IMR-90 (cell line): Measurements from ENCODE around the gene TRPC3. TPM values are rescaled to one million over a fixed set of nuclear protein-coding genes. Genes with fewer than 3 reads are reported as not detected.

ENCODE experiments used
- ATAC-seq: fragments of 200-7000 bp; cut with Tn5 transposase; 2 replicates; pipeline ENCODE4 v1.9.1; 2020; ENCODE audit warnings: low read depth, mild to moderate bottlenecking, moderate library complexity
- BruUV-seq: library from RNA; stranded (reverse); fragments of 400-500 nt; replicated peaks from 2 replicates; lab custom pipeline; 2021; lab: Mats Ljungman, UMichigan
- CTCF ChIA-PET: fragments of 300-600 bp; formaldehyde crosslinking; extraction: SDS; loops from one replicate; lab custom pipeline; 2021; ENCODE audit warnings: antibody characterized with exemption; lab: Yijun Ruan, JAX
- POLR2A ChIA-PET: fragments of 300-600 bp; sonication (Branson Sonifier 250); formaldehyde crosslinking; loops from one replicate; lab custom pipeline; 2022; ENCODE audit warnings: antibody characterized with exemption; ENCODE audit not compliant: unreplicated experiment; lab: Charles Lee
- DNase-seq: peaks from one replicate; pipeline ENCODE4 v3.0.0; 2013
- H2AFZ ChIP-seq: replicated peaks from 2 replicates; pipeline ENCODE3; 2013; ENCODE audit warnings: low read length, mild to moderate bottlenecking; ENCODE audit not compliant: poor library complexity
- H2AK5ac ChIP-seq: 2 replicates; pipeline ENCODE4 v1.6.1; 2013; ENCODE audit warnings: low read depth, low read length, inconsistent platforms
- H2AK9ac ChIP-seq: replicated peaks from 2 replicates; pipeline ENCODE3; 2013; ENCODE audit warnings: mild to moderate bottlenecking, low read depth, low read length, moderate library complexity; ENCODE audit not compliant: poor library complexity
- H2BK120ac ChIP-seq: 2 replicates; pipeline ENCODE4 v1.6.1; 2013; ENCODE audit warnings: low read depth, low read length, inconsistent platforms
- H2BK15ac ChIP-seq: 3 replicates; pipeline ENCODE4 v1.6.1; 2013; ENCODE audit warnings: low read depth, low read length, inconsistent platforms
- H2BK20ac ChIP-seq: 2 replicates; pipeline ENCODE4 v1.6.1; 2013; ENCODE audit warnings: low read depth, mild to moderate bottlenecking, inconsistent platforms, low read length, moderate library complexity
- H2BK5ac ChIP-seq: 2 replicates; pipeline ENCODE4 v1.6.1; 2013; ENCODE audit warnings: mild to moderate bottlenecking, low read depth, low read length, inconsistent platforms; ENCODE audit not compliant: poor library complexity, severe bottlenecking
- H3K14ac ChIP-seq: replicated peaks from 2 replicates; pipeline ENCODE4 v1.6.1; 2013; ENCODE audit warnings: low read depth, low read length, inconsistent platforms
- H3K18ac ChIP-seq: 2 replicates; pipeline ENCODE4 v1.6.1; 2013; ENCODE audit warnings: low read depth, low read length, control low read depth
- H3K23ac ChIP-seq: 2 replicates; pipeline ENCODE4 v1.6.1; 2013; ENCODE audit warnings: low read depth, low read length, inconsistent platforms
- H3K27ac ChIP-seq: 2 replicates; pipeline ENCODE4 v1.5.1; 2013; ENCODE audit warnings: mild to moderate bottlenecking, control low read depth, low read length; ENCODE audit not compliant: insufficient read depth
- H3K27me3 ChIP-seq: 2 replicates; pipeline ENCODE4 v1.6.1; 2013; ENCODE audit warnings: low read length; ENCODE audit not compliant: control insufficient read depth, insufficient read depth
- H3K36me3 ChIP-seq: 2 replicates; pipeline ENCODE4 v1.6.1; 2013; ENCODE audit warnings: low read length, mixed read lengths; ENCODE audit not compliant: control insufficient read depth, insufficient read depth
- H3K4ac ChIP-seq: 2 replicates; pipeline ENCODE4 v1.6.1; 2013; ENCODE audit warnings: low read depth, low read length, inconsistent platforms
- H3K4me1 ChIP-seq: 2 replicates; pipeline ENCODE4 v1.6.1; 2013; ENCODE audit warnings: low read length, mixed read lengths; ENCODE audit not compliant: control insufficient read depth, insufficient read depth
- H3K4me2 ChIP-seq: 2 replicates; pipeline ENCODE4 v1.6.1; 2013; ENCODE audit warnings: low read depth, mild to moderate bottlenecking, control low read depth, low read length, moderate library complexity
- H3K4me3 ChIP-seq: 2 replicates; pipeline ENCODE4 v1.5.1; 2013; ENCODE audit warnings: low read depth, mild to moderate bottlenecking, control low read depth, low read length, moderate library complexity; ENCODE audit not compliant: insufficient read depth
- H3K56ac ChIP-seq: 2 replicates; pipeline ENCODE4 v1.6.1; 2013; ENCODE audit warnings: low read length, inconsistent platforms; ENCODE audit not compliant: insufficient read depth; ENCODE audit errors: extremely low read depth
- H3K79me1 ChIP-seq, 2 experiments: 2 replicates each; pipeline ENCODE4 v1.6.1; 2013; ENCODE audit warnings: low read length in 2 of 2, inconsistent platforms in 1 of 2, low read depth in 1 of 2
- H3K9ac ChIP-seq: 2 replicates; pipeline ENCODE4 v1.6.1; 2013; ENCODE audit warnings: low read depth, low read length, control low read depth
- H3K9me1 ChIP-seq: 2 replicates; pipeline ENCODE4 v1.6.1; 2013; ENCODE audit warnings: low read length, inconsistent platforms; ENCODE audit not compliant: insufficient read depth
- H3K9me3 ChIP-seq: 2 replicates; pipeline ENCODE4 v1.6.1; 2013; ENCODE audit warnings: low read length; ENCODE audit not compliant: control insufficient read depth, insufficient read depth
- H4K20me1 ChIP-seq: 2 replicates; pipeline ENCODE4 v1.6.1; 2013; ENCODE audit warnings: low read length, inconsistent platforms; ENCODE audit not compliant: insufficient read depth
- H4K5ac ChIP-seq: 2 replicates; pipeline ENCODE4 v1.6.1; 2013; ENCODE audit warnings: mild to moderate bottlenecking, low read depth, low read length, control low read depth
- H4K8ac ChIP-seq, 2 experiments: 2 replicates each; pipeline ENCODE4 v1.6.1; 2013; ENCODE audit warnings: low read depth in 2 of 2, low read length in 2 of 2, control low read depth in 1 of 2, inconsistent platforms in 1 of 2
- H4K91ac ChIP-seq: 2 replicates; pipeline ENCODE4 v1.6.1; 2013; ENCODE audit warnings: low read depth, low read length, inconsistent platforms; ENCODE audit not compliant: insufficient read depth
- BHLHE40 ChIP-seq: fragments of 150-350 bp; IDR thresholded peaks from 2 replicates; pipeline ENCODE4 v1.6.1; 2016; ENCODE audit warnings: mild to moderate bottlenecking, low read depth, low read length
- CHD1 ChIP-seq: IDR thresholded peaks from 2 replicates; pipeline ENCODE4 v1.6.1; 2012; ENCODE audit warnings: low read depth, low read length, improper control_type of control experiment
- CTCF ChIP-seq: conservative IDR thresholded peaks from 2 replicates; pipeline ENCODE4 v1.5.1; 2012; ENCODE audit warnings: mild to moderate bottlenecking, low read depth, low read length, improper control_type of control experiment
- ELK1 ChIP-seq: fragments of 150-350 bp; IDR thresholded peaks from 2 replicates; pipeline ENCODE4 v1.6.1; 2016; ENCODE audit warnings: low read depth, mild to moderate bottlenecking, low read length, moderate library complexity, borderline replicate concordance
- MAZ ChIP-seq: IDR thresholded peaks from 2 replicates; pipeline ENCODE4 v1.6.1; 2012; ENCODE audit warnings: low read depth, mild to moderate bottlenecking, low read length, improper control_type of control experiment, moderate library complexity, borderline replicate concordance
- MXI1 ChIP-seq: IDR thresholded peaks from 2 replicates; pipeline ENCODE4 v1.6.1; 2012; ENCODE audit warnings: low read depth, mild to moderate bottlenecking, low read length, moderate library complexity, borderline replicate concordance
- NFE2L2 ChIP-seq: fragments of 150-350 bp; IDR thresholded peaks from 2 replicates; pipeline ENCODE4 v1.6.1; 2016; ENCODE audit warnings: low read depth, mild to moderate bottlenecking, low read length
- POLR2A ChIP-seq: IDR thresholded peaks from 2 replicates; pipeline ENCODE4 v1.6.1; 2012; ENCODE audit warnings: mild to moderate bottlenecking, low read depth, low read length
- RAD21 ChIP-seq: IDR thresholded peaks from 2 replicates; pipeline ENCODE4 v1.6.1; 2012; ENCODE audit warnings: low read length, improper control_type of control experiment
- RCOR1 ChIP-seq: IDR thresholded peaks from 2 replicates; pipeline ENCODE4 v1.6.1; 2012; ENCODE audit warnings: mild to moderate bottlenecking, low read length, improper control_type of control experiment; ENCODE audit not compliant: insufficient replicate concordance
- RFX5 ChIP-seq: IDR thresholded peaks from 2 replicates; pipeline ENCODE4 v1.8.0; 2012; ENCODE audit warnings: low read depth, mild to moderate bottlenecking, low read length, moderate library complexity
- SMC3 ChIP-seq: fragments of 150-350 bp; IDR thresholded peaks from 2 replicates; pipeline ENCODE4 v1.6.1; 2016; ENCODE audit warnings: low read depth, mild to moderate bottlenecking, antibody characterized with exemption, low read length, moderate library complexity
- USF2 ChIP-seq: fragments of 150-350 bp; IDR thresholded peaks from 2 replicates; pipeline ENCODE4 v1.6.1; 2017; ENCODE audit warnings: mild to moderate bottlenecking, antibody characterized with exemption, low read length, low read depth
- WGBS, 2 experiments: methylation state at CpG; one replicate each; pipeline versions ENCODE4 v1.1.5 to v1.1.7; 2013; ENCODE audit warnings: missing lambda C conversion rate in 2 of 2; ENCODE audit not compliant: insufficient read length in 1 of 2; ENCODE audit errors: extremely low coverage in 2 of 2; 5-methylcytosine and 5-hydroxymethylcytosine counted together
- dilution Hi-C: fragments of 300-500 bp; cut with HindIII; formaldehyde crosslinking; loops from one replicate; pipeline ENCODE4 v1.14.3; 2018; ENCODE audit warnings: low sequenced_read_pairs; ENCODE audit not compliant: unreplicated experiment
- in situ Hi-C: fragments of 300-500 bp; cut with MboI; formaldehyde crosslinking; loops from 3 replicates; pipeline ENCODE4 v1.14.3; 2019; ENCODE audit warnings: low sequenced_read_pairs, inconsistent platforms, mixed read lengths
- intact Hi-C: fragments of 100-400 bp; cut with micrococcal nuclease; formaldehyde crosslinking; loops from 2 replicates; pipeline ENCODE4 v1.10.0; 2022
- polyA plus RNA-seq, 3 experiments: library from polyadenylated mRNA; depleted of rRNA; stranded (reverse); fragments of >200 nt; gene quantifications; 2 replicates each; pipeline ENCODE4 v1.2.3, GENCODE V29; 2012; ENCODE audit warnings: low replicate concordance in 1 of 3
- total RNA-seq: library from RNA; depleted of rRNA; stranded (reverse); fragments of >200 nt; gene quantifications from 2 replicates; pipeline ENCODE4 v1.2.3, GENCODE V29; 2012

TRPC3 gene
- total and polyA plus RNA-seq, 2 of the 4 experiments (the other 2 are of a cell fraction) = 1.1 to 2.7 TPM

- no peak for TF ChIP-seq CHD1
Measured at GRCh38 chr4:121877041-121877773, 74.7 kb downstream of the TRPC3 start (continued).

- H2AK9ac ChIP-seq = no peak overlapping the region
- no peak overlapping the region for H4K91ac ChIP-seq
- H2BK5ac ChIP-seq = no peak overlapping the region
- H4K20me1 ChIP-seq = no peaks in the 10 kb centered on the region
- H3K18ac ChIP-seq = no peak overlapping the region
- H3K56ac ChIP-seq = no peak overlapping the region
- H3K9me1 ChIP-seq = peaks cover 4% of the 10 kb centered on the region; the same call in 1 of the 2 replicates
- H3K4me1 ChIP-seq = no peaks in the 10 kb centered on the region; the same call in 1 of the 2 replicates
- H3K79me1 ChIP-seq = no peaks in the 10 kb centered on the region
- H2AK5ac ChIP-seq = no peak overlapping the region
- H3K4me2 ChIP-seq = no peak overlapping the region
- H3K27ac ChIP-seq = no peak overlapping the region
- intact Hi-C loops (no loop called here), dilution Hi-C loops (no loop called here), in situ Hi-C loops (no loop called here)
- no peak overlapping the region for H3K9ac ChIP-seq
- DNase-seq = no peak
- no peak overlapping the region for H2BK20ac ChIP-seq
- no peak overlapping the region for H2AFZ ChIP-seq
- no peak overlapping the region for H3K4ac ChIP-seq
- no TSS peak for BruUV-seq
- WGBS, 2 experiments = 100% methylated on average over 1 of the region's 6 CpGs; no CpG with 5 or more reads in 1 of the 2 experiments
- POLR2A ChIA-PET = no interaction called here
- H3K14ac ChIP-seq = no peak overlapping the region
- no peaks in the 10 kb centered on the region for H3K36me3 ChIP-seq
- H2BK120ac ChIP-seq = no peak overlapping the region
- no peaks in the 10 kb centered on the region for H3K27me3 ChIP-seq
- H3K23ac ChIP-seq = no peak overlapping the region
- no peaks in the 10 kb centered on the region for H3K9me3 ChIP-seq
- no peak overlapping the region for H2BK15ac ChIP-seq
- CTCF ChIA-PET = no interaction called here
- H4K5ac ChIP-seq = no peak overlapping the region
- H3K4me3 ChIP-seq = no peak overlapping the region
- no peak overlapping the region for H4K8ac ChIP-seq
- ATAC-seq = no peak
- TF ChIP-seq RCOR1 (no peak), RAD21 (no peak), SMC3 (no peak), POLR2A (no peak), CHD1 (no peak), MXI1 (no peak), CTCF (no peak), MAZ (no peak), BHLHE40 (no peak), NFE2L2 (no peak), RFX5 (no peak), ELK1 (no peak), USF2 (no peak)
Measured at GRCh38 chr4:121876070-121876469, 75.8 kb downstream of the TRPC3 start.
